ENCODE results near the gene ITGB7.
A peak's percentile ranks its signal among the peaks of the same experiment; 100 is the strongest.

ITGB7 gene

DNA sequence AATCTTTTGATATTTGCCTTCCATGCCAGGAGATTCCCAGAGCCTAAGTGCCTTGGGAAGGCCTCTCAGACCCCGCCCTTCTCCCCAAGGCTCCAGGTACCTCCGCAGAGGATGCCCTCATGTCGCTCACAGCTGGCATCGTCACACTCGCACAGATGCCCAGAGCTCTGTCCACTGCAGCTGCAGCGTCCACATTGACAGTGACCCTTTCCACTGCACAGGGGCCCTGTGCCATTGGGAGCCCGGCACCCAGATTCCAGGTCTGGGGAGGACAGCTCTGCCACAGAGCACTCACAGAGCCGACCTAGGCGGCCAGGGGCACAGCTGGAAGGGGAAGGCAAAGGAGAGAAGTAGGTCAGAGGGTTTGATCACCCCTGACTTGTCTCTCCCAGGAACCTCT lies 14.0 kb downstream of the ITGB7 start:
- peak overlapping the region; percentile 30; the same call in 1 of the 2 replicates for H3K27ac ChIP-seq
- TF ChIP-seq, protein P1, sequence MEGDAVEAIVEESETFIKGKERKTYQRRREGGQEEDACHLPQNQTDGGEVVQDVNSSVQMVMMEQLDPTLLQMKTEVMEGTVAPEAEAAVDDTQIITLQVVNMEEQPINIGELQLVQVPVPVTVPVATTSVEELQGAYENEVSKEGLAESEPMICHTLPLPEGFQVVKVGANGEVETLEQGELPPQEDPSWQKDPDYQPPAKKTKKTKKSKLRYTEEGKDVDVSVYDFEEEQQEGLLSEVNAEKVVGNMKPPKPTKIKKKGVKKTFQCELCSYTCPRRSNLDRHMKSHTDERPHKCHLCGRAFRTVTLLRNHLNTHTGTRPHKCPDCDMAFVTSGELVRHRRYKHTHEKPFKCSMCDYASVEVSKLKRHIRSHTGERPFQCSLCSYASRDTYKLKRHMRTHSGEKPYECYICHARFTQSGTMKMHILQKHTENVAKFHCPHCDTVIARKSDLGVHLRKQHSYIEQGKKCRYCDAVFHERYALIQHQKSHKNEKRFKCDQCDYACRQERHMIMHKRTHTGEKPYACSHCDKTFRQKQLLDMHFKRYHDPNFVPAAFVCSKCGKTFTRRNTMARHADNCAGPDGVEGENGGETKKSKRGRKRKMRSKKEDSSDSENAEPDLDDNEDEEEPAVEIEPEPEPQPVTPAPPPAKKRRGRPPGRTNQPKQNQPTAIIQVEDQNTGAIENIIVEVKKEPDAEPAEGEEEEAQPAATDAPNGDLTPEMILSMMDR (conservative IDR thresholded peaks at IDR 0.05), result no peak
- TF ChIP-seq ZFX (IDR thresholded peaks at IDR 0.05), result no peak

DNA sequence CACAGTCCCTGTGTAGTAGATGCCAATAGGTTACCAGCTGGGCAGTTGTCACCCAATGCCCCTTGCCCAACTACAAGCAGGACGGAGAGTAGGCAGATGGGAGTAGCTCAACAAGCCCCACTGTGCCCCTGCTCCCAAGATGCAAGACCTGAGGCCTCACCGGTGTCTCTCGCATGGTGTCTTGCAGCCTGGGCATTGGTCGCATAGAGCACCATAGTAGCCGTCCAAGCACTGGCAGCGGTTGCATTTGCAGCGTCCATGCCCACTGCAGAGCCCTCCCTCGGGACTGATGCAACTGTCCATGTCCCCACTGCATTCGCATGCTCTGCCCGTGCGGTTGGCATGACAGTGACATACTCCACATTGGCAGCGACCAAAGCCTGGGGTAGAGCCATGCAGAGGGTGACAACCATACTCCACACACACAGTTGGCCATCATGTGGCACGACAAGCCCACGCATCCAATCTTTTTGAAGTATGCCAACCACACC lies 14.5 kb downstream of the ITGB7 start:
- TF ChIP-seq ZFX (IDR thresholded peaks at IDR 0.05), result no peak
- TF ChIP-seq, protein P1 (conservative IDR thresholded peaks at IDR 0.05), result no peak
- H3K27ac ChIP-seq, result no peak overlapping the region

DNA sequence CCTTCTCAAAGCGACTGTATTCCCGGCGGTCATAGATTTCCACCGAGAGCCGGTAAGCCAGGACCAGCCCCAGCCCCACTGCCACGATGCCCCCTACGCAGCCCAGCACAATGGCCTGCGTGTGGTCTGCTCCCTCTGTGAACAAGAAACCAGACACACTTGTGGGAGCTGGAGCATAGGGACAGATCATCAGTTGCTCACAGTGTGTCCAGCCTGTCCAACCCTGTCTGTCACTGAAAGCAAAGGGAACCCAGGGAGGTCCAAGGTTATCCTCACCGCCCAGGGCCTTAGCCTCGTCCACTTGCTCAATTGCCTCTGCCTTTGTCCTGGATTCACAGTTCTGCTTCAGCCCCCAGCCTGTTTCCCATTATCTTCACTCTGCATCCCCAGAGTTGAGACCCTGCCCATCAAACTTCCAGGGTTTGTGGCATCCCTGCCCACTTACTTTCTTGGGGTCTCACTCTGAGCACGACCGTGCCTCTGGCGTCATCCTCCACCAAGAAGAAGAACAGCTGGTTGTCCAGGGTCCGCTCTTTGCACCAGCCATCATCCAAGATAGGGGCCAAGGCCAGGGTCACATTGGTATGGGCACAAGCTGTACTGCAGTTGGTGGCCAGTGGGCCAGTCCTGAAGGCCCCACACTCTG lies 15.0 kb downstream of the ITGB7 start:
- H3K27ac ChIP-seq, result no peak overlapping the region
- TF ChIP-seq ZFX (IDR thresholded peaks at IDR 0.05), result no peak
- TF ChIP-seq, protein P1 (conservative IDR thresholded peaks at IDR 0.05), result no peak

DNA sequence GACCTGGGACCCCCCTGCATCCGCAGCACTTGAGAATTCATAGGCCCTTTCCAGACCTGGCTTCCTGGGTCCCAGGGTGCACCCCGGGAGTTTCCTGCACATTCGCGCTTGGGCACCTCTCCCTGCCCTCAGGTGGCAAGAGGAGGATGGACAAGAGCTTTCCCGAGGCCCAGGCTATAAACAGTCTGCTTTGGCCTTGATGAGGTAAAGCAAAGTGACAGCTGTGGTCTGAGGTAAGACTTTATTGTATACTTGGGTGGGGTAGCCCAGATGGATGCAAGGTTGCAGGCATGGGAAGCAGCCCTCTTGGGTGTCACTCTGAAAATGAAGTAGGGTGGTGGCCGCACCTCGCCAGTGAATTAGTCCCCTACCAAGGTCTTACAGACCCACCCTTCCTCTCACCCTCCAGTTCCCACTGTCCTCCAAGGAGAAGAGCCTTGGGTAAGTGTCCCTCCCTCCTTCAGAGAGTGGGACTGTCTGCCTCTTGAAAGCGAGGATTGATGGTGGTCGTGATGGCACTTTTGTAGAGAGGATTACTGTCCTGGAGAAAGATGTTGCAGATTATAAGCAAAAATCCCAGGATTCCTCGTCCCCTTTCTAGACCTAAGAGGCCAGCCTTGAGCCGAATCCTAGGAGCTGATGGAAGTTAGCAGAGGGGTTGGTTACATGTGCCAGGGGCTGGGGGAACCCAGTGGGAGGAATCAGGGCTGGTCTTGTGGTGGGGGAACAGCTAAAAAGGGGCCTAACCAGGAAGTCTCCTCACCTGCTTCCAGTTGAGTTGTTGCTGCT lies 15.8 kb downstream of the ITGB7 start:
- H3K27ac ChIP-seq, result no peak overlapping the region
- TF ChIP-seq, protein P1 (conservative IDR thresholded peaks at IDR 0.05), result no peak
- TF ChIP-seq ZFX (IDR thresholded peaks at IDR 0.05), result no peak

DNA sequence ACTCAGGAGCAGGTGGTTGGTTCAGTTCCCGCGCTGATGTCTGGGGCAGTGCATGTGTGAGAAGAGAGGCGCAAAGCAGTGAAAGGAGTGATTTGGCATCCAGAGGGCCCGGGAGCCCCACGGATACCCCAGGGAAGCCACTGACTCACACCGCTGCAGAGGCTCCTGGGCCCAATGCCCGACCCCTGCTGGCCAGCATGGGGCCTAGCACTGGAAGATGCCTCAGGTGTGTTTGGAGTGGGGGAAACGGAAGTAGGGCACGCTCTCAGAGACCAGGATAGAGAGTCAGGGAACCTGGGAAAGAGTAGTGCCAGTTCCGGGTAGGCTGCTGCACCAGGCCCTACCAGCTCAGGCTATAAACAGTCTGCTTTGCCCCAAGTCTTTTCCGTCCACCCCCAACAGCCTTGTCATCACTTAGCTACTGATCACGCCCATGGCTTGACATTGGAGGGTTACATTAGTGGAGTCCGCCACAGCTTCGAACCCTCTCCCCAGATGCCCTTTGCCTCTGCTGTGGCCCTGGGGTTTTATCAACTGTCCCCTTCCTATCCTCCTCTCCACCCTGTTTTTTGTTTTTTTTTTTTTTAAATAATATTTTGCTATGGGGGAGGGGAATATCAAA lies 16.8 kb downstream of the ITGB7 start:
- TF ChIP-seq, protein P1 (conservative IDR thresholded peaks at IDR 0.05), result peak; percentile 80
- TF ChIP-seq ZFX (IDR thresholded peaks at IDR 0.05), result no peak
- H3K27ac ChIP-seq, result no peak overlapping the region

DNA sequence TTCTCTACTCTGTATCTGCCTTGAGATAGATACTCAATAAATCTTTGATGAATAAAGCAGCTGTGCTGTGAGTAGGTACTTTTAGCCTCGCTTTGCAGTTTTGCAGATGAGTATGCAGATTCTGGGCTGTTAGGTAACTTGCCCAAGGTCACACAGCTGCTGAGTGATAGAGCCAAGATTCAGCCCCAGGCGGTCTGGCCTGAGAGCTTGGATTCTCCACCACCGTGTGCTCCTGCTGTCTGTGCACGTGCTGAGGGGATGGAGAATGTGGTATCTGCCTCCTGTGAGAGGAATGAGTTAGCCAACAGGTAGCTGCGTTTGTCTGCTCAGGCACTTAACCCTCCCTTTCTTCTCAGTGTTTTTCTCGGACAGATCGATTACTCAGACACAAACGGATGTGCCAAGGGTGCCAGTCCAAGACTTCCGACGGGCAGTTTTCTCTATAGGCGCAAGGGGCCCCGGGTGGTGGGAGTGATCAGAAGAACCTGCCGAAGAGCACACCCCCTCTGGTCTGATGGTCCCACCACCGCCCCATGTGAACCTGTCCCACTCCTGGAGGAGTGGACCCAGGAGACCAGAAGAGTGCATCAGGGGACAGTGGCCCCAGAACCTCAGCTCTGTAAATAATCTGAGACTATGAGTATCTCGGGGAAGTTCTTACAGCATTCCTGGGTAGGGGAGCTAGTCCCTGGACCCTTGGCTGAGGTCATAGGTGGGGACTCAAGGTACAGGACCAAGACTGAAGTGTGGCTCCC lies 19.7 kb downstream of the ITGB7 start:
- peak overlapping the region; percentile 21 for H3K27ac ChIP-seq
- TF ChIP-seq, protein P1 (conservative IDR thresholded peaks at IDR 0.05), result no peak
- no peak for TF ChIP-seq ZFX (IDR thresholded peaks at IDR 0.05)
